KOPT-K1 (cell line): ENCODE results near the gene IMPACT.

Source experiments
- H3K27ac ChIP-seq: fragments of 200-600 bp; sonication (generic); 2 replicates; pipeline ENCODE4 v1.5.1; 2016; ENCODE audit warnings: antibody characterized with exemption, mild to moderate bottlenecking, low read depth, low read length; ENCODE audit not compliant: poor library complexity, severe bottlenecking
- H3K36me3 ChIP-seq: fragments of 200-600 bp; sonication (generic); 2 replicates; pipeline ENCODE4 v1.5.1; 2017; ENCODE audit warnings: antibody characterized with exemption, mild to moderate bottlenecking, low read length, moderate library complexity; ENCODE audit not compliant: insufficient read depth
- H3K9me3 ChIP-seq: fragments of 200-600 bp; sonication (generic); 2 replicates; pipeline ENCODE4 v1.5.1; 2017; ENCODE audit warnings: antibody characterized with exemption, low read length, mild to moderate bottlenecking; ENCODE audit not compliant: insufficient read depth, poor library complexity, severe bottlenecking

The IMPACT gene

GRCh38 chr18:24426398-24427294 lies at the start of gene IMPACT:
Gene IMPACT (plus strand): TSS chr18:24426670. CDS start chr18:24426757, 87 bp downstream.
- no peak within 1 kb of the TSS for H3K27ac ChIP-seq
- H3K9me3 ChIP-seq: no peaks in the 10 kb centered on the region
- no peaks in the 10 kb centered on the region for H3K36me3 ChIP-seq

- Histone ChIP-seq H3K27ac (no peak overlapping the region), H3K36me3 (no peaks in the 10 kb centered on the region), H3K9me3 (no peaks in the 10 kb centered on the region)
Measured at GRCh38 chr18:24378598-24378997, 47.9 kb upstream of the IMPACT start.

GRCh38 chr18:24380163-24380747 lies 46.2 kb upstream of the IMPACT start:
- Histone ChIP-seq H3K27ac (no peak overlapping the region), H3K36me3 (no peaks in the 10 kb centered on the region), H3K9me3 (no peaks in the 10 kb centered on the region)

GRCh38 chr18:24381126-24381525 lies 45.3 kb upstream of the IMPACT start:
- no peaks in the 10 kb centered on the region for H3K9me3 ChIP-seq
- no peaks in the 10 kb centered on the region for H3K36me3 ChIP-seq
- H3K27ac ChIP-seq: no peak overlapping the region

GRCh38 chr18:24386681-24387080 lies 39.8 kb upstream of the IMPACT start:
- Histone ChIP-seq H3K36me3 (no peaks in the 10 kb centered on the region), H3K9me3 (no peaks in the 10 kb centered on the region), H3K27ac (no peak overlapping the region)

GRCh38 chr18:24388957-24389356 lies 37.5 kb upstream of the IMPACT start:
- H3K27ac ChIP-seq: no peak overlapping the region
- no peaks in the 10 kb centered on the region for H3K36me3 ChIP-seq
- H3K9me3 ChIP-seq: no peaks in the 10 kb centered on the region

- no peak overlapping the region for H3K27ac ChIP-seq
- H3K9me3 ChIP-seq: peaks cover 5% of the 10 kb centered on the region
Measured at GRCh38 chr18:24395049-24395795, 31.2 kb upstream of the IMPACT start.

GRCh38 chr18:24396082-24396633 lies 30.3 kb upstream of the IMPACT start:
- Histone ChIP-seq H3K36me3 (no peaks in the 10 kb centered on the region), H3K9me3 (peaks cover 5% of the 10 kb centered on the region), H3K27ac (no peak overlapping the region)

More at GRCh38 chr18:24395049-24395795, 31.2 kb upstream of the IMPACT start:
- no peaks in the 10 kb centered on the region for H3K36me3 ChIP-seq

GRCh38 chr18:24397131-24397693 lies 29.3 kb upstream of the IMPACT start:
- H3K27ac ChIP-seq: no peak overlapping the region
- peaks cover 5% of the 10 kb centered on the region for H3K9me3 ChIP-seq
- H3K36me3 ChIP-seq: no peaks in the 10 kb centered on the region

- Histone ChIP-seq H3K9me3 (peaks cover 5% of the 10 kb centered on the region), H3K36me3 (no peaks in the 10 kb centered on the region), H3K27ac (no peak within 1 kb of the TSS)
Measured at GRCh38 chr18:24397694-24398368, 28.6 kb upstream of the IMPACT start, which contains the start of gene OSBPL1A. Gene OSBPL1A (minus strand): TSS chr18:24397824. CDS start chr18:24377533, 20,291 bp downstream.

- Histone ChIP-seq H3K27ac (no peak overlapping the region), H3K9me3 (peaks cover 5% of the 10 kb centered on the region), H3K36me3 (no peaks in the 10 kb centered on the region)
Measured at GRCh38 chr18:24398540-24398939, 27.9 kb upstream of the IMPACT start.

- no peak overlapping the region for H3K27ac ChIP-seq
- H3K36me3 ChIP-seq: no peaks in the 10 kb centered on the region
Measured at GRCh38 chr18:24400587-24400986, 25.9 kb upstream of the IMPACT start.

GRCh38 chr18:24402209-24402785 lies 24.2 kb upstream of the IMPACT start:
- Histone ChIP-seq H3K9me3 (peaks cover 4% of the 10 kb centered on the region), H3K36me3 (no peaks in the 10 kb centered on the region), H3K27ac (no peak overlapping the region)

More at GRCh38 chr18:24400587-24400986, 25.9 kb upstream of the IMPACT start:
- H3K9me3 ChIP-seq: peaks cover 5% of the 10 kb centered on the region

GRCh38 chr18:24403076-24403475 lies 23.4 kb upstream of the IMPACT start:
- no peaks in the 10 kb centered on the region for H3K36me3 ChIP-seq
- H3K9me3 ChIP-seq: no peaks in the 10 kb centered on the region
- H3K27ac ChIP-seq: no peak overlapping the region
